GM19452 (cell line): ENCODE measurements around the gene FAM151A.

Source experiments
- ATAC-seq: cut with Tn5 transposase; IDR thresholded peaks from one replicate; pipeline ENCODE4 v1.9.1; 2021; ENCODE audit not compliant: unreplicated experiment

The FAM151A gene

GRCh38 chr1:54581621-54582035 is 41.7 kb downstream of the FAM151A start:
- no peak for ATAC-seq

GRCh38 chr1:54580856-54581550 is 42.3 kb downstream of the FAM151A start:
- no peak for ATAC-seq

- ATAC-seq, result no peak
These were observed 44.0 kb downstream of the FAM151A start for GRCh38 chr1:54579337-54579781.

- no peak for ATAC-seq
These were observed 45.7 kb downstream of the FAM151A start for GRCh38 chr1:54577612-54578011.

GRCh38 chr1:54575605-54576290 is 47.6 kb downstream of the FAM151A start:
- no peak for ATAC-seq

- no peak for ATAC-seq
These were observed 48.2 kb downstream of the FAM151A start for GRCh38 chr1:54575161-54575560.

- ATAC-seq, result no peak
These were observed 49.1 kb downstream of the FAM151A start for GRCh38 chr1:54574158-54574778.

GRCh38 chr1:54572542-54572850 is 50.8 kb downstream of the FAM151A start:
- no peak for ATAC-seq

- no peak for ATAC-seq
These were observed 51.4 kb downstream of the FAM151A start for GRCh38 chr1:54571803-54572541.

- no peak for ATAC-seq
These were observed 52.0 kb downstream of the FAM151A start for GRCh38 chr1:54571326-54571725.

GRCh38 chr1:54570161-54570560 is 53.2 kb downstream of the FAM151A start:
- ATAC-seq, result no peak

GRCh38 chr1:54569339-54569738 is 54.0 kb downstream of the FAM151A start:
- ATAC-seq, result no peak

GRCh38 chr1:54567961-54568360 is 55.4 kb downstream of the FAM151A start:
- ATAC-seq, result no peak

- ATAC-seq, result no peak
These were observed 56.7 kb downstream of the FAM151A start for GRCh38 chr1:54566438-54567141.

GRCh38 chr1:54565113-54565501 is 58.2 kb downstream of the FAM151A start:
- ATAC-seq, result no peak

GRCh38 chr1:54564312-54565112 is 58.8 kb downstream of the FAM151A start:
- ATAC-seq, result no peak

- no peak for ATAC-seq
These were observed 63.5 kb downstream of the FAM151A start for GRCh38 chr1:54559771-54560231.
